HEK293 (cell line): ENCODE results near the gene PARVA.

Experiments
- CTCF ChIA-PET: fragments of 350-600 bp; formaldehyde crosslinking; extraction: SDS; loops from one replicate; lab custom pipeline; 2021; ENCODE audit warnings: antibody characterized with exemption; lab: Yijun Ruan, JAX
- POLR2A ChIA-PET: fragments of 300-600 bp; formaldehyde crosslinking; extraction: SDS; loops from one replicate; lab custom pipeline; 2020; ENCODE audit warnings: antibody characterized with exemption, inconsistent platforms; lab: Yijun Ruan, JAX
- H3K27ac ChIP-seq: fragments of 200-500 bp; sonication (Bioruptor generic); 2 replicates; pipeline ENCODE4 v1.5.1; 2014; ENCODE audit warnings: low read depth, low read length, control low read depth, inconsistent platforms; ENCODE audit errors: extremely low read depth
- H3K36me3 ChIP-seq, 2 experiments: fragments of 200-500 bp in 1 of 2; sonication (Bioruptor generic) in 1 of 2; 1 replicate in 1 of 2; 2 replicates in 1 of 2; pipeline ENCODE4 v1.5.1; 2014 to 2017; ENCODE audit warnings: inconsistent platforms in 2 of 2, low read length in 2 of 2; ENCODE audit not compliant: control insufficient read depth in 2 of 2, insufficient read depth in 1 of 2
- H3K4me1 ChIP-seq: fragments of 200-500 bp; sonication (Bioruptor generic); 2 replicates; pipeline ENCODE4 v1.5.1; 2014; ENCODE audit warnings: mild to moderate bottlenecking, low read length, inconsistent platforms; ENCODE audit not compliant: control insufficient read depth, insufficient read depth
- H3K4me3 ChIP-seq: 2 replicates; pipeline ENCODE4 v1.5.1; 2011; ENCODE audit warnings: low read depth, mild to moderate bottlenecking, control low read depth, low read length, moderate library complexity
- H3K9me3 ChIP-seq: fragments of 200-500 bp; sonication (Bioruptor generic); 2 replicates; pipeline ENCODE4 v1.5.1; 2014; ENCODE audit warnings: low read depth, low read length, inconsistent platforms; ENCODE audit not compliant: control insufficient read depth, insufficient read depth
- EGR2 ChIP-seq: fragments of 450-650 bp; formaldehyde crosslinking; IDR thresholded peaks from 2 replicates; pipeline ENCODE4 v1.5.1; 2016; ENCODE audit warnings: low read depth, missing biosample characterization, missing genetic modification characterization
- HOXC10 ChIP-seq: sonication (generic); formaldehyde crosslinking; IDR thresholded peaks from 2 replicates; pipeline ENCODE4 v1.8.1; 2023; ENCODE audit warnings: mild to moderate bottlenecking, missing genetic modification reagents
- OVOL3 ChIP-seq: fragments of 450-650 bp; formaldehyde crosslinking; IDR thresholded peaks from 2 replicates; pipeline ENCODE4 v1.5.1; 2016; ENCODE audit warnings: missing biosample characterization, missing genetic modification characterization
- REPIN1 ChIP-seq: fragments of 450-650 bp; formaldehyde crosslinking; IDR thresholded peaks from 2 replicates; pipeline ENCODE4 v1.5.1; 2017; ENCODE audit warnings: missing biosample characterization, missing genetic modification characterization, low read depth
- SETDB1 ChIP-seq: IDR thresholded peaks from one replicate; pipeline ENCODE4 v1.6.1; 2017; ENCODE audit warnings: mild to moderate bottlenecking, low read length, moderate library complexity, mixed read lengths; ENCODE audit not compliant: insufficient read length
- TCF7L2 ChIP-seq: IDR thresholded peaks from 2 replicates; pipeline ENCODE4 v1.6.1; 2011; ENCODE audit warnings: low read depth, mild to moderate bottlenecking, inconsistent platforms, low read length, moderate library complexity, borderline replicate concordance
- ZNF10 ChIP-seq: fragments of 450-650 bp; formaldehyde crosslinking; IDR thresholded peaks from 2 replicates; pipeline ENCODE4 v1.5.1; 2017; ENCODE audit warnings: missing biosample characterization, missing genetic modification characterization
- ZNF112 ChIP-seq: fragments of 450-650 bp; formaldehyde crosslinking; IDR thresholded peaks from 2 replicates; pipeline ENCODE4 v1.5.0; 2017; ENCODE audit warnings: missing biosample characterization, missing genetic modification characterization
- ZNF423 ChIP-seq: fragments of 450-650 bp; formaldehyde crosslinking; IDR thresholded peaks from 2 replicates; pipeline ENCODE4 v1.5.1; 2016; ENCODE audit warnings: missing biosample characterization, missing genetic modification characterization
- ZNF544 ChIP-seq: fragments of 450-650 bp; formaldehyde crosslinking; IDR thresholded peaks from 2 replicates; pipeline ENCODE4 v1.5.0; 2017; ENCODE audit warnings: missing biosample characterization, missing genetic modification characterization
- ZNF558 ChIP-seq: fragments of 450-650 bp; formaldehyde crosslinking; IDR thresholded peaks from 2 replicates; pipeline ENCODE4 v1.5.1; 2016; ENCODE audit warnings: missing biosample characterization, missing genetic modification characterization
- ZNF707 ChIP-seq: fragments of 450-650 bp; formaldehyde crosslinking; IDR thresholded peaks from 2 replicates; pipeline ENCODE4 v1.5.1; 2016; ENCODE audit warnings: missing biosample characterization, missing genetic modification characterization
- ZSCAN16 ChIP-seq: fragments of 450-650 bp; formaldehyde crosslinking; IDR thresholded peaks from 2 replicates; pipeline ENCODE4 v1.5.1; 2016; ENCODE audit warnings: missing biosample characterization, missing genetic modification characterization
- TF ChIP-seq, protein P1 (sequence below): sonication (generic); formaldehyde crosslinking; IDR thresholded peaks from 2 replicates; pipeline ENCODE4 v1.8.1; 2022; ENCODE audit warnings: mild to moderate bottlenecking, moderate library complexity, missing genetic modification reagents
- TF ChIP-seq, protein P2 (sequence below): fragments of 450-650 bp; formaldehyde crosslinking; IDR thresholded peaks from 2 replicates; pipeline ENCODE4 v1.5.1; 2016; ENCODE audit warnings: missing biosample characterization, missing genetic modification characterization
- TF ChIP-seq, protein P3 (sequence below): fragments of 450-650 bp; formaldehyde crosslinking; IDR thresholded peaks from 2 replicates; pipeline ENCODE4 v1.5.1; 2017; ENCODE audit warnings: missing biosample characterization, missing genetic modification characterization
- TF ChIP-seq, protein P4 (sequence below): fragments of 450-650 bp; formaldehyde crosslinking; IDR thresholded peaks from 2 replicates; pipeline ENCODE4 v1.5.1; 2016; ENCODE audit warnings: missing biosample characterization, missing genetic modification characterization

Gene PARVA

DNA sequence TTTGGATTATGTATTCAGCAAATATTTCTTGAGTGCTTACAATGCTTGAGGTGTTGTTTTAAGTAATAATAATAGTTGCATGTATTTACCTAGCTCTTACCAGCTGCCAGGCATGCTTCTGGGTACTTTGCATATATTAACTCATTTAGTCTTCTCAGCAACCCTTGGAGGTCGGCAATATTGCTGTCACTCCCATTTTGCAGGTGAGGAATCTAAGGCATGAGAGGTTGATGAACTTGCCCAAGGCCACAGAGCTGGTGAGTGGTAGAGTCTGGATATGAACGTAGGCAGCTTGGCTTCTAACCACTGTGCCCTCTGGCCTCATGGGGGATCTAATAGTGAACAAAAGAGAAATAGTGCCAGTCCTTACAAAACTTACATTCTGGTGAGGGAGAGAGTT, 92.9 kb downstream of the PARVA start:
- POLR2A ChIA-PET, result no interaction called here
- CTCF ChIA-PET, result interaction anchor here (0.7 kb wide), 1 partner anchor 26 kb away, joined by 3 read pairs; no protein-coding TSS in a partner anchor
- no peaks in the 10 kb centered on the region for H3K4me1 ChIP-seq
- H3K27ac ChIP-seq, result no peak overlapping the region
- peaks cover 0 to 11% of the 10 kb centered on the region in 2 experiments; a peak in 1 of 3 replicates for H3K36me3 ChIP-seq
- no peak overlapping the region for H3K4me3 ChIP-seq
- H3K9me3 ChIP-seq, result no peaks in the 10 kb centered on the region
- no peak for TF ChIP-seq OVOL3
- TF ChIP-seq HOXC10 (CRISPR knock-in tag), result no peak
- no peak for TF ChIP-seq SETDB1

DNA sequence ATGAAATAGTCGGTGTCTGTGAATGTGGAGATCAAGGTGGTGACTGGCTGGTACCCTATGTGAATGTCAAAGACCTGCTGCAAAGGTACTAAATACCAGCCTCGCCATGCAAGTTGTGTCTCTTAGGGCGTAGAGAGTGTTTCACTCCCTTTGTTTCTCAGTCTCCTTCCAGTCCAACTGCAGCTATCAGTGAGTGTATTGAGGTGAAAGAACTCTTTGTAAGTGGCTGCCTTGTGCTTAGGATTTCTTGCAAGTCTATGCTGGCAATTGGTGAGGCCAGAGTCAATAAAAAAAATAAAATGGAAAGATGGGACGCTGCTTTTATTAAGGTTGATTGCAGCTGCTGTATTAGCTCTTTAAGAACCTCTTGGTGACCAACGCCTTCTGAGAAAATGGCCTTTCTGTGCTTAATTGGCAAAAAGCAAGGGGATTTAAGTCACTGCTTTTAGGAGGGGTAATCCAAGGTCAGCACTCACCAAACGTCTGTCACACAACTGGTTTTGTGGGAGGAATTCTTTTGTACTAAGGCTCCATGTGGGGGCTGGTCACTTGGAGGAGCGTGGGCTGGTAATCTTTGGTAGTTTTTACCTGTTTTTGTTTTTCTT, 95.1 kb downstream of the PARVA start:
- no peak overlapping the region for H3K27ac ChIP-seq
- ChIA-PET CTCF (no interaction called here), POLR2A (no interaction called here)
- TF ChIP-seq ZNF423 (tag by site-specific recombination) (no peak), ZSCAN16 (no peak), ZNF10 (tag by site-specific recombination) (no peak), EGR2 (0 out of 2 replicates have a peak, but pooled peaks have one; percentile 7), ZNF707 (tag by site-specific recombination) (no peak), ZNF112 (tag by site-specific recombination) (no peak), ZNF544 (tag by site-specific recombination) (no peak)
- TF ChIP-seq, protein P1, sequence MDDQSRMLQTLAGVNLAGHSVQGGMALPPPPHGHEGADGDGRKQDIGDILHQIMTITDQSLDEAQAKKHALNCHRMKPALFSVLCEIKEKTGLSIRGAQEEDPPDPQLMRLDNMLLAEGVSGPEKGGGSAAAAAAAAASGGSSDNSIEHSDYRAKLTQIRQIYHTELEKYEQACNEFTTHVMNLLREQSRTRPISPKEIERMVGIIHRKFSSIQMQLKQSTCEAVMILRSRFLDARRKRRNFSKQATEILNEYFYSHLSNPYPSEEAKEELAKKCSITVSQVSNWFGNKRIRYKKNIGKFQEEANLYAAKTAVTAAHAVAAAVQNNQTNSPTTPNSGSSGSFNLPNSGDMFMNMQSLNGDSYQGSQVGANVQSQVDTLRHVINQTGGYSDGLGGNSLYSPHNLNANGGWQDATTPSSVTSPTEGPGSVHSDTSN (CRISPR knock-in tag), result no peak
- no peaks in the 10 kb centered on the region for H3K9me3 ChIP-seq
- peaks cover 0 to 27% of the 10 kb centered on the region in 2 experiments; a peak in 1 of 3 replicates for H3K36me3 ChIP-seq
- no peak overlapping the region for H3K4me3 ChIP-seq
- H3K4me1 ChIP-seq, result no peaks in the 10 kb centered on the region

DNA sequence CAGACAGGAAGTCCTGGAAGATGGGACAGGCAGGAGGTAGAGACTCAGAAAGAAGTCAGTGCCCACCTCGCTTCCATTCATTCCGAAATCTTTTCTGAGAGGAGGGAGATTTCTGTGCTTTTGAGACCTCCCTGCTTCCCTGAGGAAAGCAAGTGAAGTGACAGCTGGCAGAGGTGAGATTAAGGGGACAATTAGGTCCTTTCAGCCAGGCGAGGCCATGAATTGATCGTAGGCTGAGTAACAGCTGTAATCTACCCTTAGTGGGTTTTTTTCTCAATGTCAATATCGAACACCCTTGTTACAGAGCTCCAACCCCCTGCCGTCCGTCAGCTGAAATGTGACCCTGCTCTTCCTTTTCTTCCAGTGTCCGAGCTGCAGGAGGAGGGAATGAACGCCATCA, 96.0 kb downstream of the PARVA start:
- no peak overlapping the region for H3K4me3 ChIP-seq
- H3K36me3 ChIP-seq, result peaks cover 0 to 30% of the 10 kb centered on the region in 2 experiments; a peak in 1 of 3 replicates
- ChIA-PET POLR2A (no interaction called here), CTCF (interaction anchor here (0.6 to 0.8 kb wide), 3 partner anchors 88 to 429 kb away, joined by 3 to 5 read pairs (median 4); no protein-coding TSS in a partner anchor)
- H3K27ac ChIP-seq, result no peak overlapping the region
- TF ChIP-seq, protein P2, sequence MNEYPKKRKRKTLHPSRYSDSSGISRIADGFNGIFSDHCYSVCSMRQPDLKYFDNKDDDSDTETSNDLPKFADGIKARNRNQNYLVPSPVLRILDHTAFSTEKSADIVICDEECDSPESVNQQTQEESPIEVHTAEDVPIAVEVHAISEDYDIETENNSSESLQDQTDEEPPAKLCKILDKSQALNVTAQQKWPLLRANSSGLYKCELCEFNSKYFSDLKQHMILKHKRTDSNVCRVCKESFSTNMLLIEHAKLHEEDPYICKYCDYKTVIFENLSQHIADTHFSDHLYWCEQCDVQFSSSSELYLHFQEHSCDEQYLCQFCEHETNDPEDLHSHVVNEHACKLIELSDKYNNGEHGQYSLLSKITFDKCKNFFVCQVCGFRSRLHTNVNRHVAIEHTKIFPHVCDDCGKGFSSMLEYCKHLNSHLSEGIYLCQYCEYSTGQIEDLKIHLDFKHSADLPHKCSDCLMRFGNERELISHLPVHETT (tag by site-specific recombination), result no peak
- TF ChIP-seq, protein P3, sequence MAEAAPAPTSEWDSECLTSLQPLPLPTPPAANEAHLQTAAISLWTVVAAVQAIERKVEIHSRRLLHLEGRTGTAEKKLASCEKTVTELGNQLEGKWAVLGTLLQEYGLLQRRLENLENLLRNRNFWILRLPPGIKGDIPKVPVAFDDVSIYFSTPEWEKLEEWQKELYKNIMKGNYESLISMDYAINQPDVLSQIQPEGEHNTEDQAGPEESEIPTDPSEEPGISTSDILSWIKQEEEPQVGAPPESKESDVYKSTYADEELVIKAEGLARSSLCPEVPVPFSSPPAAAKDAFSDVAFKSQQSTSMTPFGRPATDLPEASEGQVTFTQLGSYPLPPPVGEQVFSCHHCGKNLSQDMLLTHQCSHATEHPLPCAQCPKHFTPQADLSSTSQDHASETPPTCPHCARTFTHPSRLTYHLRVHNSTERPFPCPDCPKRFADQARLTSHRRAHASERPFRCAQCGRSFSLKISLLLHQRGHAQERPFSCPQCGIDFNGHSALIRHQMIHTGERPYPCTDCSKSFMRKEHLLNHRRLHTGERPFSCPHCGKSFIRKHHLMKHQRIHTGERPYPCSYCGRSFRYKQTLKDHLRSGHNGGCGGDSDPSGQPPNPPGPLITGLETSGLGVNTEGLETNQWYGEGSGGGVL (tag by site-specific recombination), result no peak
- TF ChIP-seq ZNF558 (tag by site-specific recombination), result no peak
- TF ChIP-seq, protein P4, sequence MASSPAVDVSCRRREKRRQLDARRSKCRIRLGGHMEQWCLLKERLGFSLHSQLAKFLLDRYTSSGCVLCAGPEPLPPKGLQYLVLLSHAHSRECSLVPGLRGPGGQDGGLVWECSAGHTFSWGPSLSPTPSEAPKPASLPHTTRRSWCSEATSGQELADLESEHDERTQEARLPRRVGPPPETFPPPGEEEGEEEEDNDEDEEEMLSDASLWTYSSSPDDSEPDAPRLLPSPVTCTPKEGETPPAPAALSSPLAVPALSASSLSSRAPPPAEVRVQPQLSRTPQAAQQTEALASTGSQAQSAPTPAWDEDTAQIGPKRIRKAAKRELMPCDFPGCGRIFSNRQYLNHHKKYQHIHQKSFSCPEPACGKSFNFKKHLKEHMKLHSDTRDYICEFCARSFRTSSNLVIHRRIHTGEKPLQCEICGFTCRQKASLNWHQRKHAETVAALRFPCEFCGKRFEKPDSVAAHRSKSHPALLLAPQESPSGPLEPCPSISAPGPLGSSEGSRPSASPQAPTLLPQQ (tag by site-specific recombination), result no peak
- TF ChIP-seq TCF7L2, result no peak
- no peak for TF ChIP-seq REPIN1 (tag by site-specific recombination)
- H3K9me3 ChIP-seq, result no peaks in the 10 kb centered on the region
- H3K4me1 ChIP-seq, result no peaks in the 10 kb centered on the region
